CD4-positive, CD25-positive, alpha-beta regulatory T cell (primary cell): ENCODE results near the gene CCDC50. TPM values are rescaled to one million over a fixed set of nuclear protein-coding genes. Genes with fewer than 3 reads are reported as not detected.

ENCODE experiments used
- ATAC-seq, 2 donors: fragments of 150-1000 bp; cut with Tn5 transposase; one replicate each; pipeline ENCODE4 v1.10.0; 2021; ENCODE audit warnings: low read depth in 2 of 2, moderate number of reproducible peaks in 2 of 2, moderate library complexity in 1 of 2
- DNase-seq, 3 donors: peaks; one replicate each; pipeline versions ENCODE4 v3.0.0 to v3.0.0-alpha.2; 2012 to 2022; ENCODE audit warnings: mixed read lengths in 1 of 3
- H3K27ac ChIP-seq: one replicate; pipeline ENCODE4 v1.7.0; 2013; ENCODE audit warnings: mild to moderate bottlenecking, low read length; ENCODE audit not compliant: insufficient read depth, poor library complexity, severe bottlenecking
- H3K27me3 ChIP-seq: one replicate; pipeline ENCODE4 v1.7.0; 2013; ENCODE audit warnings: low read length; ENCODE audit not compliant: control insufficient read depth, insufficient read depth
- H3K36me3 ChIP-seq: one replicate; pipeline ENCODE4 v1.7.0; 2013; ENCODE audit warnings: mild to moderate bottlenecking, low read length, moderate library complexity; ENCODE audit not compliant: control insufficient read depth, insufficient read depth
- H3K4me1 ChIP-seq: 2 replicates; pipeline ENCODE4 v1.7.0; 2013; ENCODE audit warnings: mild to moderate bottlenecking, low read length; ENCODE audit not compliant: insufficient read depth, control insufficient read depth, poor library complexity, severe bottlenecking
- H3K4me3 ChIP-seq: one replicate; pipeline ENCODE4 v1.7.0; 2013; ENCODE audit warnings: low read depth, mild to moderate bottlenecking, low read length, moderate library complexity
- H3K9me3 ChIP-seq, 2 experiments: 1 replicate in 1 of 2; 2 replicates in 1 of 2; pipeline ENCODE4 v1.7.0; 2013; ENCODE audit warnings: low read length in 2 of 2, mild to moderate bottlenecking in 1 of 2, moderate library complexity in 1 of 2; ENCODE audit not compliant: control insufficient read depth in 2 of 2
- H3K27ac Mint-ChIP-seq, 3 donors: one replicate each; pipeline ENCODE4 v1.8.0; 2020 to 2022; ENCODE audit warnings: mild to moderate bottlenecking in 3 of 3, mixed read lengths in 3 of 3, moderate library complexity in 2 of 3
- H3K27me3 Mint-ChIP-seq: one replicate; pipeline ENCODE4 v1.8.0; 2022; ENCODE audit warnings: mild to moderate bottlenecking, mixed read lengths
- H3K36me3 Mint-ChIP-seq: one replicate; pipeline ENCODE4 v1.8.0; 2020; ENCODE audit warnings: mixed read lengths
- H3K4me1 Mint-ChIP-seq, 4 donors: one replicate each; pipeline ENCODE4 v1.8.0; 2020 to 2022; ENCODE audit warnings: mixed read lengths in 4 of 4, mild to moderate bottlenecking in 1 of 4
- H3K4me3 Mint-ChIP-seq, 4 donors: one replicate each; pipeline ENCODE4 v1.8.0; 2020 to 2022; ENCODE audit warnings: mild to moderate bottlenecking in 4 of 4, mixed read lengths in 4 of 4, moderate library complexity in 3 of 4
- H3K9me3 Mint-ChIP-seq, 7 donors: one replicate each; pipeline ENCODE4 v1.8.0; 2020 to 2022; ENCODE audit warnings: mixed read lengths in 7 of 7, mild to moderate bottlenecking in 3 of 7, moderate library complexity in 2 of 7
- polyA plus RNA-seq, 4 donors: library from polyadenylated mRNA; unstranded; fragments of 300-500 nt; fragmentation: Illumina TruSeq; gene quantifications; one replicate each; pipeline ENCODE4 v1.2.3, GENCODE V29; 2021
- total RNA-seq: library from RNA; stranded (reverse); gene quantifications from one replicate; pipeline ENCODE4 v1.2.3, GENCODE V29; 2022

The CCDC50 gene
- total and polyA plus RNA-seq, 5 donors from 2014 or later = 7.8 to 11.4 (median 9.4) TPM

GRCh38 chr3:191343115-191343514, 13.9 kb downstream of the CCDC50 start:
- Histone ChIP-seq H3K27ac (no peak overlapping the region), H3K4me1 (no peaks in the 10 kb centered on the region), H3K4me3 (no peak overlapping the region), H3K36me3 (no peaks in the 10 kb centered on the region), H3K27me3 (no peaks in the 10 kb centered on the region), H3K9me3 (no peaks in the 10 kb centered on the region)
- no peaks in the 10 kb centered on the region for H3K27me3 Mint-ChIP-seq
- no peak for DNase-seq
- no peaks in the 10 kb centered on the region for H3K36me3 Mint-ChIP-seq
- ATAC-seq = no peak
- H3K4me3 Mint-ChIP-seq = no peak overlapping the region
- peaks cover 0 to 23% (median 3%) of the 10 kb centered on the region in 4 donors for H3K4me1 Mint-ChIP-seq
- H3K9me3 Mint-ChIP-seq = no peaks in the 10 kb centered on the region
- H3K27ac Mint-ChIP-seq = no peak overlapping the region

DNA sequence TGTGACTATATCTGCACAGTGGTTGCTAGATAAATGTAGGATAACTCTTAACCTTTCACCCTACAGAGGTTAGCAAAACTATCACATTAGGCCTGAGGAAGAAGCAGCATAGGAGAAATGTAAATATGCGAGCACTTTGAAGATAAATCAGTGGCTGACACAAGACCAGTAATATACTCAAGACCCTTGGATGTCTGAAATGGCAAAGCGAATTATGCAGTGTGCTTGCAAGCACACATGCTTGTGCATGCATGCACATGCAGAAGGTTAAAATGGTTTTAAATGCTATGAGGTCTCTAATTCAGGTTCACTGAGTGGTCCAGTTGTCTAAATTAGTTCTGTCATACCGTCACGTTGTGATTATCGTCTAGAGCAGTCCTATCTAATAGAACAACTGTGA, 14.7 kb downstream of the CCDC50 start:
- DNase-seq (no peak), ATAC-seq (no peak)
- Histone ChIP-seq H3K4me3 (no peak overlapping the region), H3K9me3 (no peaks in the 10 kb centered on the region), H3K36me3 (no peaks in the 10 kb centered on the region), H3K4me1 (no peaks in the 10 kb centered on the region), H3K27ac (no peak overlapping the region), H3K27me3 (no peaks in the 10 kb centered on the region)
- H3K36me3 Mint-ChIP-seq = no peaks in the 10 kb centered on the region
- no peak overlapping the region for H3K27ac Mint-ChIP-seq
- no peaks in the 10 kb centered on the region for H3K27me3 Mint-ChIP-seq
- no peaks in the 10 kb centered on the region for H3K9me3 Mint-ChIP-seq
- no peak overlapping the region for H3K4me3 Mint-ChIP-seq
- peaks cover 0 to 23% (median 2%) of the 10 kb centered on the region in 4 donors for H3K4me1 Mint-ChIP-seq

DNA sequence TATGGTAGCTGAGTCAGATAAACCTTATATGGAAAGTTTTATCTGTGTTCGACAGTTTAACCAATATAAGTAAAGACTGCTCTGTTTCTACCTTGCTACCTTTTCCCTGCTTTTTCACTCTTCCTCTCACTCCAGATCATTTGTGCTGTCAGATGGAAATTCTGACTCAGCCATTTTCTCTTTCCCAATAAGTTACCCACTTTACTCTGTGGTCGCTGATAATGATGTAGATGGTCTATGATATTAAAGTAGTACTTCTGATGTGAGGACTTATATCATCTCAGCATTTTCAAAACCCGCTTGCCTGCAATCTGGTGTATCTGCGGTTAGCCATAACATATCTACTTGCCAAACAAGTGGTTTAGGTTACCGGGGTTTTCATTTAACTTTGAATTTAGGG, 16.1 kb downstream of the CCDC50 start:
- no peak overlapping the region for H3K4me3 ChIP-seq
- no peaks in the 10 kb centered on the region for H3K36me3 ChIP-seq
- H3K4me1 Mint-ChIP-seq = peaks cover 0 to 19% (median 3%) of the 10 kb centered on the region in 4 donors
- no peak for ATAC-seq
- H3K4me1 ChIP-seq = no peaks in the 10 kb centered on the region
- no peaks in the 10 kb centered on the region for H3K36me3 Mint-ChIP-seq
- H3K27me3 ChIP-seq = no peaks in the 10 kb centered on the region
- H3K27ac ChIP-seq = no peak overlapping the region
- H3K9me3 ChIP-seq = no peaks in the 10 kb centered on the region
- no peak overlapping the region for H3K27ac Mint-ChIP-seq
- H3K27me3 Mint-ChIP-seq = no peaks in the 10 kb centered on the region
- DNase-seq = no peak
- no peak overlapping the region for H3K4me3 Mint-ChIP-seq
- H3K9me3 Mint-ChIP-seq = no peaks in the 10 kb centered on the region

- no peaks in the 10 kb centered on the region for H3K9me3 Mint-ChIP-seq
- H3K27me3 Mint-ChIP-seq = no peaks in the 10 kb centered on the region
- Histone ChIP-seq H3K4me3 (no peak overlapping the region), H3K4me1 (no peaks in the 10 kb centered on the region), H3K36me3 (no peaks in the 10 kb centered on the region), H3K9me3 (no peaks in the 10 kb centered on the region), H3K27me3 (no peaks in the 10 kb centered on the region), H3K27ac (no peak overlapping the region)
- H3K27ac Mint-ChIP-seq = no peak overlapping the region
- DNase-seq = no peak
- H3K4me1 Mint-ChIP-seq = peaks cover 0 to 23% (median 4%) of the 10 kb centered on the region in 4 donors
- H3K36me3 Mint-ChIP-seq = no peaks in the 10 kb centered on the region
- no peak overlapping the region for H3K4me3 Mint-ChIP-seq
- no peak for ATAC-seq
These were observed 18.0 kb downstream of the CCDC50 start for GRCh38 chr3:191347228-191347627.

GRCh38 chr3:191348098-191348497, 18.9 kb downstream of the CCDC50 start:
- H3K4me1 Mint-ChIP-seq = peaks cover 0 to 18% (median 4%) of the 10 kb centered on the region in 4 donors
- no peak overlapping the region for H3K27ac Mint-ChIP-seq
- H3K27me3 Mint-ChIP-seq = no peaks in the 10 kb centered on the region
- no peaks in the 10 kb centered on the region for H3K36me3 Mint-ChIP-seq
- H3K36me3 ChIP-seq = no peaks in the 10 kb centered on the region
- H3K27me3 ChIP-seq = no peaks in the 10 kb centered on the region
- no peak overlapping the region for H3K4me3 ChIP-seq
- no peaks in the 10 kb centered on the region for H3K9me3 Mint-ChIP-seq
- no peak overlapping the region for H3K4me3 Mint-ChIP-seq
- no peaks in the 10 kb centered on the region for H3K4me1 ChIP-seq
- no peak overlapping the region for H3K27ac ChIP-seq
- ATAC-seq = no peak
- no peak for DNase-seq
- no peaks in the 10 kb centered on the region for H3K9me3 ChIP-seq

DNA sequence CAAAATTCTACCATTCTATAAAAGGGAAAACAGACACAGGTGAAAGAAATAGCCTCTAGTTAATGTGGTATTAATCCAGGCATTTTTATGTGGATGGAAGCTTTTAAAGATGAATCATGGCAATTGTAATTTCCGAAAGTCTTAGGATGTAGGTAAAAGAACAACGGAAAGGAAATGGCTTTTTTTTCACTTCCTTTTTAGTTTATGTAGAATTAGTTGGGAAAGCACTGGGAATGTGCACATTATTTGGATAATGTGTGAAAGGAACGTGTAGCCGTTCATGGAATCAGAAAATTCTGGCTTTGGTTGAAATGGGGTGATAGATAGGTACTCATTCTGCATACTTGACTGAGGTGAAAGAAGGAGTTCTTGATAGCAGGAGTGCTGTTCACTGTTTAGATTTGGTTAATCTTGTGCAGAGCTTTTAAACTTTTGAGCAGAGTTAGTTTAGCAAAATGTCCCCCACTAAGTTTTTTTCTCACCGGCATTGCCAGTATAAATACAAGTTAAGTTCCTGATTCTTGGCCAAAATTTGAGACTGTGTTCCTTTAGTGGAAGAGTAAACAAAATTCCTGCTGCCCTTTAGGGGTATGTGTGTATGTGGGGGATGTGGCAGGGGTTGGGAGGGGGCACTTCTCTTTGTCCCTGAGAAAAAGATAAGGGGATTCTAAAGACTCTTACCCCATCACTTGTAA, 21.3 kb downstream of the CCDC50 start:
- no peaks in the 10 kb centered on the region for H3K27me3 ChIP-seq
- no peak overlapping the region for H3K27ac ChIP-seq
- H3K4me1 ChIP-seq = no peaks in the 10 kb centered on the region
- peaks cover 0 to 12% (median 3%) of the 10 kb centered on the region in 4 donors for H3K4me1 Mint-ChIP-seq
- ATAC-seq (no peak), DNase-seq (no peak)
- no peak overlapping the region for H3K4me3 ChIP-seq
- no peaks in the 10 kb centered on the region for H3K9me3 ChIP-seq
- H3K27me3 Mint-ChIP-seq = no peaks in the 10 kb centered on the region
- no peaks in the 10 kb centered on the region for H3K36me3 Mint-ChIP-seq
- no peak overlapping the region for H3K4me3 Mint-ChIP-seq
- H3K27ac Mint-ChIP-seq = no peak overlapping the region
- no peaks in the 10 kb centered on the region for H3K36me3 ChIP-seq
- no peaks in the 10 kb centered on the region for H3K9me3 Mint-ChIP-seq

- no peak for DNase-seq
- Mint-ChIP-seq H3K9me3 (no peaks in the 10 kb centered on the region), H3K4me3 (no peak overlapping the region), H3K36me3 (no peaks in the 10 kb centered on the region), H3K4me1 (peaks cover 0 to 12% (median 3%) of the 10 kb centered on the region in 4 donors), H3K27me3 (no peaks in the 10 kb centered on the region), H3K27ac (no peak overlapping the region)
- no peak for ATAC-seq
- Histone ChIP-seq H3K27me3 (no peaks in the 10 kb centered on the region), H3K27ac (no peak overlapping the region), H3K9me3 (no peaks in the 10 kb centered on the region), H3K36me3 (no peaks in the 10 kb centered on the region), H3K4me3 (no peak overlapping the region), H3K4me1 (no peaks in the 10 kb centered on the region)
These were observed 22.8 kb downstream of the CCDC50 start for GRCh38 chr3:191352014-191352413.

- H3K27me3 ChIP-seq = no peaks in the 10 kb centered on the region
- Mint-ChIP-seq H3K9me3 (no peaks in the 10 kb centered on the region), H3K4me1 (peaks cover 0 to 13% (median 5%) of the 10 kb centered on the region in 4 donors), H3K36me3 (no peaks in the 10 kb centered on the region), H3K4me3 (no peak overlapping the region), H3K27ac (no peak overlapping the region), H3K27me3 (no peaks in the 10 kb centered on the region)
- no peaks in the 10 kb centered on the region for H3K36me3 ChIP-seq
- DNase-seq = no peak
- no peak overlapping the region for H3K4me3 ChIP-seq
- no peak overlapping the region for H3K27ac ChIP-seq
- no peaks in the 10 kb centered on the region for H3K9me3 ChIP-seq
- ATAC-seq = no peak
- no peaks in the 10 kb centered on the region for H3K4me1 ChIP-seq
These were observed 24.0 kb downstream of the CCDC50 start for GRCh38 chr3:191353022-191353777.
